ENCODE results near the gene PDE10A. TPM values are rescaled to one million over a fixed set of nuclear protein-coding genes. Genes with fewer than 3 reads are reported as not detected.

Gene PDE10A
- total RNA-seq, 1 donor from 2014 or later: 6.9 TPM

DNA sequence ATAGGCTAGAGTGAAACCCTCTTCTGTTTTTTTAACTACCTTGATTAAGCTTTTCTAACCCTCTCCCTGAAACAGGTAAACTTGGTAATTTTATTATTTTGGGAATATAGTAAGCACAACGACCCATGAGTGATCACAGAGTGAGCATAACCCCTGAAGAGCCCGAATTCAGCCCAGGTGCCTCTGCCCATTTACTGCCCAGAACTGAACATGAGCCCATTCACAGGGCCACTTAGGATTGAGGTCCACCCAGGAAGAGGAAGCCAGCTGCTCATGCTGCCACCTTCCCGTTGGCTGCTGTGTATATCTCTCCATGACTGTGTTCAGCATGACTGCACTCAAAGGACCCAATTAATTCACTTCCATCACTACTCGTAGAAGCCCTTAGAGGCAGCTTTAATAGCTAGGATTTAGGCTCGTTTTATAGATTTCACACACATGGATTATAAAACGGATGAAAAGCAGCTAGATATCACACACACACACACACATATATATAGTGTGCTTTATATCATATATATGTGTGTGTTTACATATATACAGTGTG lies 8.3 kb upstream of the PDE10A start:
- DNase-seq (ENCODE audit: low read depth): no peak
- H3K4me3 ChIP-seq (ENCODE audit: low read depth, low read length): no peak overlapping the region
- TF ChIP-seq, protein P1, sequence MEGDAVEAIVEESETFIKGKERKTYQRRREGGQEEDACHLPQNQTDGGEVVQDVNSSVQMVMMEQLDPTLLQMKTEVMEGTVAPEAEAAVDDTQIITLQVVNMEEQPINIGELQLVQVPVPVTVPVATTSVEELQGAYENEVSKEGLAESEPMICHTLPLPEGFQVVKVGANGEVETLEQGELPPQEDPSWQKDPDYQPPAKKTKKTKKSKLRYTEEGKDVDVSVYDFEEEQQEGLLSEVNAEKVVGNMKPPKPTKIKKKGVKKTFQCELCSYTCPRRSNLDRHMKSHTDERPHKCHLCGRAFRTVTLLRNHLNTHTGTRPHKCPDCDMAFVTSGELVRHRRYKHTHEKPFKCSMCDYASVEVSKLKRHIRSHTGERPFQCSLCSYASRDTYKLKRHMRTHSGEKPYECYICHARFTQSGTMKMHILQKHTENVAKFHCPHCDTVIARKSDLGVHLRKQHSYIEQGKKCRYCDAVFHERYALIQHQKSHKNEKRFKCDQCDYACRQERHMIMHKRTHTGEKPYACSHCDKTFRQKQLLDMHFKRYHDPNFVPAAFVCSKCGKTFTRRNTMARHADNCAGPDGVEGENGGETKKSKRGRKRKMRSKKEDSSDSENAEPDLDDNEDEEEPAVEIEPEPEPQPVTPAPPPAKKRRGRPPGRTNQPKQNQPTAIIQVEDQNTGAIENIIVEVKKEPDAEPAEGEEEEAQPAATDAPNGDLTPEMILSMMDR (conservative IDR thresholded peaks at IDR 0.05; ENCODE audit: low read depth, low read length): no peak

DNA sequence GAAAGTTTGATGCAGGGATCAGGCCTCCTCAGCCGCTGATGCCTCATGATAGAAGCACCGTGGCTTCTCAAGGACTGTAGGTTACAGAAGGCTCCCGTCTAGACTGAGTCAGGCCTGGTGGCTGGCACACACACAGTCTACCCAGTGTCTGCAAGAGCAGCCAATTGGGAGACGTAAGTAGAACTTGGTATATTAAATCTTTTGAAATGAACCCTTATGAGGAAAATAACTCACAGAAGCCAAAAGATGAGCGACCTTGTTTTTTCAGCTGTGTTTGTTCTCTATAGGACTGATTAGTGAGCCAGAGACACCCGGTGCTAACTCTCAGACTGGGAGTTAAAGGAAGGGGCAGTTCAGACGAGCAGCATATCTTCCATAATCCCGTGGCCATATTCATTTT lies 5.9 kb upstream of the PDE10A start:
- DNase-seq (ENCODE audit: low read depth): no peak
- TF ChIP-seq, protein P1 (conservative IDR thresholded peaks at IDR 0.05; ENCODE audit: low read depth, low read length): no peak
- H3K4me3 ChIP-seq (ENCODE audit: low read depth, low read length): no peak overlapping the region

DNA sequence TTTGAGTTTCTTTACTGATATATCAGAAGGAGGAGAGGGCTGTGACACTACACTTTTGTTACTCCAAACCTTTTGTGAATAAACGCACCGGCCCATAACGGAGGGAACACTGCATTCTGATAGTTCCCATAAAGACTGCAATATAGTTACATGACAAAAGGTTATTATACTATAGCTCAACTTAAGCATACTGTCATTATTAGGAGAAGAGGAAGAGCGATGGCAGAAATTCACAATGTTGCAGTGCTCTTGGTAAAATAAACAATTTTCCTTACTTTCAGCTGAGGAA lies 2.3 kb upstream of the PDE10A start:
- no peak for DNase-seq (ENCODE audit: low read depth)
- TF ChIP-seq, protein P1 (conservative IDR thresholded peaks at IDR 0.05; ENCODE audit: low read depth, low read length): no peak
- peak overlapping the region; percentile 72 for H3K4me3 ChIP-seq (ENCODE audit: low read depth, low read length)

DNA sequence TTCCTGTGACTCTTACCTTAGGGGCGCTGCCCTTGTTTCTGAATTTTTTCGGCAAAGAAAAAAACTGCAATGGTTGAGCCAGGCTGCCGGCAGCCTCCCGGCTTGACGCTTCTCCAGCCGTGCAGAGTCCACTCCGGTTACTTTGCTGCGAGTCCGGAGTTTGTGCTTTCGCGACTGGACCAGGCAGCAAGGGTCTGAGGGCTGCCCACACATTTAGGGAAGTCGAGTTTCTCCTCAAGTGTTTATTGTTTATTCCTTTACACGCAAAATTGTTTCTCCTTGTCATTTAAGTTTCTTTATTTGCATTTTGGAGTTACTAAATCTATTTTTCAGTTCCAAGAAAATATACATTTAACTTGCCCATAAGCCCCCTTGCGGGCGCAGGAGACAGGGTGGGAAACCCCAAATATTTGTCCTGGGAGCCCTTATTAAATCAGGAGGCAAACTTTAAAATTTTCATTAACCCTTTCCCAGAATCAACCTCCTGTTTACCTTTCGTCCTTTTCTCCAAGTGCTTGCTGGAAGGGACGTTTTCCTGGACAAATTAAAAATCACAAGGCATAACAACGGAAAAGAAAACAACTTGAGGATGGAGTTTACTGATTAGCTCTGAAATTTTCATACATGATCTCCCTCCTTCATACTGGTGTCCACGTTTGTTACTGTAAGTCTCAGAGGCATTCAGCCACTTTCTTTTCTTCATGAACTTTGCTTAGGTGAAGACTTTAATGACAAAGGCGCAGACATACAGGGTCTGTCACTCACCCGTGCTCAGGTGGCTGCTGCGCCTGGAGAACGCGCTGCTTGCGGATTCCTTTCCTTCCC lies 1.7 kb upstream of the PDE10A start:
- peak overlapping the region; percentile 72 for H3K4me3 ChIP-seq (ENCODE audit: low read depth, low read length)
- TF ChIP-seq, protein P1 (conservative IDR thresholded peaks at IDR 0.05; ENCODE audit: low read depth, low read length): peak; percentile 26
- no peak for DNase-seq (ENCODE audit: low read depth)

DNA sequence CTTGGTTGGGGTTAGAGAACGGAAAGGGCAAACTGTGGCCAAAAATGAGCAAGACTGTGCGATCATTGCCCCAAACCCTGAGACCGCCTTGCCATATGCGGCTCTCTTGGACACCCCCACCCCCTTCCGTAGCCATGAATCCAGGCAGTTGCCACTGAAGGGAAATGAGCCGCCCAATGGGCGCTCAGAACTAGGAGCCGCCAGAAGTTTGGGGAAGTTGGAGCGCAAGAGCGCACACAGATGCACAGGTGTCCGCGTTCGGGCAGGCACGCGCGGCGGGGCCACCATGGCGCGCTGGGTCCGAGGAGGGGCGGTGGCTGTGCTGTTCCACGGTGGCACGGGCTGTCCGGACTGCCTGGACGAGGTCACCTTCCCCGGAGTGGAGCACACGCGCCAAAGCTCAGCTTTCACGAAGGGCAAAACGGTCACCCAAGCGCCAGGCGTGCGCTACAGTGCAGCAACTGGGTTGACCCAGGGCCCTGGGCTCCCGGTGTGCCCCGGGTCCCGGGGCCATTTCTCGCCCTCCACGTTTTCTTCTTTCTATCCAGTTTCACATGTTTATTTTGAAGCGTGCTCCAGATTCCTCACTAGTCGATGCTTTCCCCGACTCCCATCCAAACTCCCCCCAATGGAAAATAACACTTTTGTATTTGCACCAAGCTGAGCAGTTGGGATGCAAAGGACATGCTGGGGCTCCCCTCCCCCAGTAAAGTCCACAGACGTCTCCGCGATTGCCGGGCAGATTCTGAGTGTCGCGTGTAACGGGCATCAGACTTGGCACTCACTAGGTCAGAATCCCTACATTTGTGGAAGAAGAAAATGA lies 906 bp upstream of the PDE10A start:
- peak overlapping the region; percentile 72 for H3K4me3 ChIP-seq (ENCODE audit: low read depth, low read length)
- TF ChIP-seq, protein P1 (conservative IDR thresholded peaks at IDR 0.05; ENCODE audit: low read depth, low read length): no peak
- no peak for DNase-seq (ENCODE audit: low read depth)

DNA sequence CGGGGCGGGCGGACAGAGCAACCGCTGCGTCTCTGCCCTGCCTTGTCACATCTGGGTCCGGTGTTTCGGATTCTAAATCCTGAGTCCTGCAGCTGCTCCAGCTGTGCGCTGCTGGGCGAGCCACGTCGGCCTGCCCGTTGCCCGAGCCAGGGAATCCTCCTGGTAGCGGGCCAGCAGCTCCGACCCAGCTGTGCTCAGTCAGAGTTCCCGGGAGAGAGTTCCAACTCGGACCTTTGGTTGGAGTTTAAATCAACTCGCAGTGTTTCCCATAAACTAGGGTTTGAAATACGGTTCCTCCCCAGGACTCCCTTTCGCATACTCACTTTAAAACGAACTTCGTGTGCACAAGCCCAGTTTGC lies 315 bp upstream of the PDE10A start:
- TF ChIP-seq, protein P1 (conservative IDR thresholded peaks at IDR 0.05; ENCODE audit: low read depth, low read length): no peak
- peak; percentile 41 for DNase-seq (ENCODE audit: low read depth)
- peak overlapping the region; percentile 72 for H3K4me3 ChIP-seq (ENCODE audit: low read depth, low read length)

Measured in epithelial cell of proximal tubule (primary cell).